Measurements from ENCODE around the gene CD180.

- no peak for TF ChIP-seq EZH2 (IDR thresholded peaks at IDR 0.05; ENCODE audit: borderline replicate concordance)
- TF ChIP-seq, protein P1, sequence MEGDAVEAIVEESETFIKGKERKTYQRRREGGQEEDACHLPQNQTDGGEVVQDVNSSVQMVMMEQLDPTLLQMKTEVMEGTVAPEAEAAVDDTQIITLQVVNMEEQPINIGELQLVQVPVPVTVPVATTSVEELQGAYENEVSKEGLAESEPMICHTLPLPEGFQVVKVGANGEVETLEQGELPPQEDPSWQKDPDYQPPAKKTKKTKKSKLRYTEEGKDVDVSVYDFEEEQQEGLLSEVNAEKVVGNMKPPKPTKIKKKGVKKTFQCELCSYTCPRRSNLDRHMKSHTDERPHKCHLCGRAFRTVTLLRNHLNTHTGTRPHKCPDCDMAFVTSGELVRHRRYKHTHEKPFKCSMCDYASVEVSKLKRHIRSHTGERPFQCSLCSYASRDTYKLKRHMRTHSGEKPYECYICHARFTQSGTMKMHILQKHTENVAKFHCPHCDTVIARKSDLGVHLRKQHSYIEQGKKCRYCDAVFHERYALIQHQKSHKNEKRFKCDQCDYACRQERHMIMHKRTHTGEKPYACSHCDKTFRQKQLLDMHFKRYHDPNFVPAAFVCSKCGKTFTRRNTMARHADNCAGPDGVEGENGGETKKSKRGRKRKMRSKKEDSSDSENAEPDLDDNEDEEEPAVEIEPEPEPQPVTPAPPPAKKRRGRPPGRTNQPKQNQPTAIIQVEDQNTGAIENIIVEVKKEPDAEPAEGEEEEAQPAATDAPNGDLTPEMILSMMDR (IDR thresholded peaks at IDR 0.05; ENCODE audit: poor library complexity) = no peak
- TF ChIP-seq EZH2phosphoT487 (IDR thresholded peaks at IDR 0.05; ENCODE audit: low read depth, severe bottlenecking, unreplicated experiment) = no peak
These were observed 958 bp downstream of the CD180 start for GRCh38 chr5:67195406-67196275.
